BLaER1 treated with 17β-estradiol and CSF1 and Interleukin-3, amounts not matched to agents 10 nM and 100 nM (cell line): ENCODE results near the gene NCAM2.

ENCODE experiments used
- H3K27ac ChIP-seq, 11 experiments: shearing (Covaris generic); formaldehyde crosslinking; 2 replicates each; pipeline ENCODE4 v1.8.1; 2022
- H3K27me3 ChIP-seq, 11 experiments: shearing (Covaris generic); formaldehyde crosslinking; 2 replicates each; pipeline ENCODE4 v1.8.1; 2022
- H3K36me3 ChIP-seq, 11 experiments: shearing (Covaris generic); formaldehyde crosslinking; 2 replicates each; pipeline ENCODE4 v1.8.1; 2022
- H3K4me1 ChIP-seq, 10 experiments: shearing (Covaris generic); formaldehyde crosslinking; 2 replicates each; pipeline ENCODE4 v1.8.1; 2022
- H3K4me2 ChIP-seq, 11 experiments: shearing (Covaris generic); formaldehyde crosslinking; 2 replicates each; pipeline ENCODE4 v1.8.1; 2022
- H3K4me3 ChIP-seq, 10 experiments: shearing (Covaris generic); formaldehyde crosslinking; 2 replicates each; pipeline ENCODE4 v1.8.1; 2022
- H3K9ac ChIP-seq, 11 experiments: shearing (Covaris generic); formaldehyde crosslinking; 2 replicates each; pipeline ENCODE4 v1.8.1; 2022
- H3K9me3 ChIP-seq, 11 experiments: shearing (Covaris generic); formaldehyde crosslinking; replicated peaks in 1 of 11; 2 replicates each; pipeline ENCODE4 v1.8.1; 2022
- H4K20me1 ChIP-seq, 11 experiments: shearing (Covaris generic); formaldehyde crosslinking; 2 replicates each; pipeline ENCODE4 v1.8.1; 2022
- Cebpa-rat ChIP-seq, 11 experiments: shearing (Covaris generic); IDR thresholded peaks; 2 replicates each; pipeline ENCODE4 v1.8.1; 2022

NCAM2 gene

DNA sequence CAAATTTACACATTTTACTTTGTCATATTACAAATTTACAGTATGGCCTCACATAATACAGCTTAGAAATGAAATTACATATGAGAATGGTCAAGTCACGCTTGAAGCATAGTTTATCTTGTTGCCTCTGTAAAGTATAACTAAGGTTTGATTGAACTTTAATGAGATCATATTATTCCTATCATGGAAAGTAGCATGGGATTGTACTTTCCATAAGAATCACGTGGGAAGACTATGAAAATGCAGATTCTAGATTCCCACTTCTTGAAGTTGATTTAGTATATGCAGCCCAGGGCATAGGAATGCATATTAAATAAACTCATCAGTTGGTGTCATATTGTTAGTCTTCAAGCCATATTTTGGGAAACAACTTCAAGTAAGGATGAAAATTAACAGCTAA is 342.8 kb downstream of the NCAM2 start:
- Histone ChIP-seq H4K20me1 (no peaks in the 10 kb centered on the region), H3K4me1 (no peaks in the 10 kb centered on the region), H3K4me2 (no peak overlapping the region), H3K9ac (no peak overlapping the region), H3K27me3 (no peaks in the 10 kb centered on the region), H3K36me3 (no peaks in the 10 kb centered on the region), H3K4me3 (no peak overlapping the region), H3K9me3 (peaks cover 16 to 26% (median 19%) of the 10 kb centered on the region in 11 experiments), H3K27ac (no peak overlapping the region)
- no peak for TF ChIP-seq Cebpa-rat (IDR thresholded peaks at IDR 0.05)

DNA sequence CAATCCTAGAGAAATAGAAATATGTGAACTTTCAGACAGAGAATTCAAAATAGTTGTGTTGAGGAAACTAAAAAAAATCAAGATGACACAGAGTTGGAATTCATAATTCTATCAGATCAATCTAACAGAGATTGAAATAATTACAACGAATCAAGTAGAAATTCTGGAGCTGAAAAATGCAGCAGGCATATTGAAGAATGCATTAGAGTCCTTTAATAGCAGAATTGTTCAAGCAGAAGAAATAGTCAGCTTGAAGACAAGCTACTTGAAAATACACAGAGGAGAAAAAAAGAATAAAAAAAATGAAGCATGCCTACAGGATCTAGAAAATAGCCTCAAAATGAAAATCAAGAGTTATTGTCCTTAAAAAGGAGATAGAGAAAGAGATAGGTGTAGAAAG is 347.1 kb downstream of the NCAM2 start:
- TF ChIP-seq Cebpa-rat (IDR thresholded peaks at IDR 0.05), result no peak
- Histone ChIP-seq H3K4me3 (no peak overlapping the region), H3K4me1 (no peaks in the 10 kb centered on the region), H3K9ac (no peak overlapping the region), H3K9me3 (peaks cover 20 to 35% (median 24%) of the 10 kb centered on the region in 11 experiments), H4K20me1 (no peaks in the 10 kb centered on the region), H3K27me3 (no peaks in the 10 kb centered on the region), H3K36me3 (no peaks in the 10 kb centered on the region), H3K27ac (no peak overlapping the region), H3K4me2 (no peak overlapping the region)

DNA sequence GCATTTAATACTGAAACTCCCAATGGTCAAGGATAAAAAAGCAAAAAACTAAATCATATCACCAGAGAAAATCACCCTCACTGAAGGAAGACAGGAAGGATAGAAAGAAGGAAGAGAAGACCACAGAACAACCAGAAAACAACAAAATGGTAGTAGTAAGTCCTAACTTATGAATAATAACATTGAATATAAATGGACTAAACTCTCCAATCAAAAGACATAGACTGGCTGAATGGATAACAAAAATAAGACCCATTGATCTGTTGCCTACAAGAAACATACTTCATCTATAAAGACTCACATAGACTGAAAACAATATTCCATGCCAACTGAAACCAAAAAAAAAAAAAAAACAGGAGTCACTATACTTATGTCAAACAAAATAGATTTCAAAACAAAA is 347.7 kb downstream of the NCAM2 start:
- Histone ChIP-seq H3K36me3 (no peaks in the 10 kb centered on the region), H3K4me3 (no peak overlapping the region), H3K4me2 (no peak overlapping the region), H3K27ac (no peak overlapping the region), H3K4me1 (no peaks in the 10 kb centered on the region), H3K9ac (no peak overlapping the region), H4K20me1 (no peaks in the 10 kb centered on the region), H3K27me3 (no peaks in the 10 kb centered on the region), H3K9me3 (peaks cover 20 to 35% (median 24%) of the 10 kb centered on the region in 11 experiments)
- TF ChIP-seq Cebpa-rat (IDR thresholded peaks at IDR 0.05), result no peak

DNA sequence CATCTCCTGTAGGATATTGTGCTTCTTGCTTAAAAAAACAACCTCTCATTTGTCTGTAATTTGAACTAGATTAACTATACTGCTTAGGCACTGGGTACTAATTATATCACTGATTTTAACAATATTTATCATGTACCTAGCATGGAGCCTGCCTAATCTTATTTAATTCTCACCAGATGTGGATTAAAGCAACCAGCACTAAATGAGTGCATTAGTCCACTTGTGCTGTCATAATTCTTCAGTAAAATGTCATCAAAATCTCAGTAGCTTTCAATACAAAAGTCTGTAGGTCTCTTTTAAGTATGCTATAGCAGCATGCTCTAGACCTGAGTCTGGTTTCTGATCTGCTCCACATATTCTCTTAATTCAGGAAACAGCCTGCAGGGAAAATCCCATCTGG is 368.1 kb downstream of the NCAM2 start:
- H3K4me2 ChIP-seq, result no peak overlapping the region
- no peak overlapping the region for H3K27ac ChIP-seq
- no peak overlapping the region for H3K9ac ChIP-seq
- no peak overlapping the region for H3K4me3 ChIP-seq
- no peaks in the 10 kb centered on the region for H3K9me3 ChIP-seq
- no peaks in the 10 kb centered on the region for H3K4me1 ChIP-seq
- H3K27me3 ChIP-seq, result no peaks in the 10 kb centered on the region
- H4K20me1 ChIP-seq, result no peaks in the 10 kb centered on the region
- H3K36me3 ChIP-seq, result no peaks in the 10 kb centered on the region
- no peak for TF ChIP-seq Cebpa-rat (IDR thresholded peaks at IDR 0.05)

DNA sequence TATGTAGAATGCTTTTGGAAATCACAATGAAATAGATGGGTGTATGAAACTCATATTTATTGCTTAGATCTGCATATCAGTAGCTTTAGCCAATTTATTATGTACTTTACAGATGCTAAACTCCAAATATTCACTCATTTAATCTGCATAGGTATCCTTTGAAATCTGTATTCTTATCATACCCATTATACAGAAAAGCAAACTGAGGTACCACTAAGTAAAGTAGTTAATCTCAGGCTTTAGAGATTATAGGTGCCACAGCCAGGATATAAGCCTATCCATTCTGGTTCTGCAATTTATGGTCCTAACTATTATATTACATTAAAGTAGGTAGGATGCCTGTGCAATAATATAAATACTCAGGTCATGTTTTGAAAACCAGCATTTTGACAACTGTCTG is 369.4 kb downstream of the NCAM2 start:
- H3K27ac ChIP-seq, result no peak overlapping the region
- no peaks in the 10 kb centered on the region for H3K4me1 ChIP-seq
- H3K27me3 ChIP-seq, result no peaks in the 10 kb centered on the region
- no peak for TF ChIP-seq Cebpa-rat (IDR thresholded peaks at IDR 0.05)
- H3K9me3 ChIP-seq, result no peaks in the 10 kb centered on the region
- no peak overlapping the region for H3K9ac ChIP-seq
- no peak overlapping the region for H3K4me3 ChIP-seq
- H4K20me1 ChIP-seq, result no peaks in the 10 kb centered on the region
- H3K36me3 ChIP-seq, result no peaks in the 10 kb centered on the region
- no peak overlapping the region for H3K4me2 ChIP-seq

DNA sequence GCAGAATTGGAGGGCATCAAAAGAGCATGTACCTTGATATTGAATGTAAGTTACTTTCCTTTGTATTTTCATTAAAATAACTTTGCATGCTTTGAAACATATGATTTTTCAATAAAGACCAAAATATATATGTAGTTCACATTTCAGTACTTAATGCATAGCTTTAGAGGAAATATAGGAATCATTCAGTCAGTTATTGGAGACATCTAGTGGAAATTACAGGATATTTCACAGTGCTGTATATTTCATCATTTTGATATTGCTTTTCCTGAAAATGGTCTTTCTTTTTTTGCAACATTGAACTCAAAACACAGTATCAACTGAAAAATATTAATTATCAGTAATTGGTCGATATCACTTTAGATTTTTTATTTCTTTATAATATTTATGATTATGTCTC is 375.8 kb downstream of the NCAM2 start:
- Histone ChIP-seq H3K9ac (no peak overlapping the region), H3K27ac (no peak overlapping the region), H3K27me3 (no peaks in the 10 kb centered on the region), H4K20me1 (no peaks in the 10 kb centered on the region), H3K9me3 (no peaks in the 10 kb centered on the region), H3K36me3 (no peaks in the 10 kb centered on the region), H3K4me1 (peaks cover 0 to 6% (median 0%) of the 10 kb centered on the region in 10 experiments; a peak in 3 of 20 replicates), H3K4me2 (no peak overlapping the region), H3K4me3 (no peak overlapping the region)
- no peak for TF ChIP-seq Cebpa-rat (IDR thresholded peaks at IDR 0.05)

DNA sequence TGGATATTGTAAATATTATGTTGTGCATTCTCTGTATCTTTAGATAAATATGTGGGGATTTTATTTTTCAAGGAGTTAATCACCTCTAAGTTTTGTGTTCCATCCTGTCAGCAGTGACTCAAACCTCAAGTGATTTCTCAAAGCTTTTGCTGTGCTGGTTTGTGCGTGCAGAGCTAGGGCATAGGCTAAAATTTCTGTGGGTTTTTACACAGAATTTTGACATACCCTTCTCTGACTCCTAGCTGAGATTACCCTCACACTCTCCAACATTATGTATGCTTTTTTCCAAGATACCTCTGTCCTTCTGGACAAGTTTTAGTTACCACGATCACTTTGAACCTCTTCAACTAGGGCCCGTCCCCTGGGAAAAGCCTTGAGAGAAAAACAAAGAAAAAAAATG is 384.9 kb downstream of the NCAM2 start:
- no peaks in the 10 kb centered on the region for H3K4me1 ChIP-seq
- H3K9me3 ChIP-seq, result no peaks in the 10 kb centered on the region
- no peak overlapping the region for H3K27ac ChIP-seq
- no peak overlapping the region for H3K4me2 ChIP-seq
- H3K4me3 ChIP-seq, result no peak overlapping the region
- no peak for TF ChIP-seq Cebpa-rat (IDR thresholded peaks at IDR 0.05)
- no peak overlapping the region for H3K9ac ChIP-seq
- H4K20me1 ChIP-seq, result no peaks in the 10 kb centered on the region
- H3K27me3 ChIP-seq, result no peaks in the 10 kb centered on the region
- no peaks in the 10 kb centered on the region for H3K36me3 ChIP-seq

DNA sequence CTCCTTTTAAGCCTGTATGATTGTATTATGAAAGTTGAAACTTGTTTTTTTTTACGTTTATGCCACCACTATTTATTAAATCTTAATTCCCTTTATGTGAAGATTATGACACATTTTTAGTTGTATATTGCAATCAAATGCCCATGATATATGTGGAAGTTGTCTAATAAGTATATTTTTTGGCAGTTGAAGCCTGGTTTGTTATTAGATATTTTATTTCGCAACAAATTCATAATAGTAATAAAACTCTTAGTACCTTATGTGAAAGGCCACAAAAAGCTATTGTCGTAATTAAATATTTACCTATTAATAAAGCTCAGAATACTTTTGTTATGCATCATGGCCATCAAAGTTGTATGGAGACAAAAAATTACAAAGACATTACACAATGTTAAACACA is 386.8 kb downstream of the NCAM2 start:
- no peaks in the 10 kb centered on the region for H3K36me3 ChIP-seq
- no peak overlapping the region for H3K27ac ChIP-seq
- no peaks in the 10 kb centered on the region for H3K27me3 ChIP-seq
- no peak overlapping the region for H3K4me3 ChIP-seq
- peaks cover 0 to 11% (median 0%) of the 10 kb centered on the region in 11 experiments; a peak in 4 of 22 replicates for H3K9me3 ChIP-seq
- no peaks in the 10 kb centered on the region for H3K4me1 ChIP-seq
- TF ChIP-seq Cebpa-rat (IDR thresholded peaks at IDR 0.05), result no peak
- H3K9ac ChIP-seq, result no peak overlapping the region
- no peak overlapping the region for H3K4me2 ChIP-seq
- H4K20me1 ChIP-seq, result no peaks in the 10 kb centered on the region

DNA sequence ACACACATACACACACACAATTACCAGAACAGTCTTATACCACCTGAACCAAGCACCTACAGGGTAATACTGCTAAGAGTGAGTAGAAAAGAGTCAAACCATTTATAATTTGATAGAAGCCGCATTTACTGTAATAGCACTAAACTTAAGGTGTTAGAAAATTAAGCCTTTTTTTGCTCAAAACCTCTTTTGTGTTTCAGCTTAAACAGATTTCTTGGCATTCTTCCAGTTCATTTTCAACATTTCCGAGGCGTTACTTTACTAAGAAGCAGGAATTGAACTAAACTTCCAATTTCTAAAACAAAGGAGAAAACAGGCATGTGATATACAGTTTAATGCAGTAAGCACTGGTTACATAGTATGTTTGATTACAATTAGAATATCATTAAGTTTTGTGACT is 387.2 kb downstream of the NCAM2 start:
- Histone ChIP-seq H3K9me3 (peaks cover 0 to 11% (median 0%) of the 10 kb centered on the region in 11 experiments; a peak in 4 of 22 replicates), H3K27me3 (no peaks in the 10 kb centered on the region), H3K4me1 (no peaks in the 10 kb centered on the region), H4K20me1 (no peaks in the 10 kb centered on the region), H3K36me3 (no peaks in the 10 kb centered on the region), H3K9ac (no peak overlapping the region), H3K4me2 (no peak overlapping the region), H3K4me3 (no peak overlapping the region), H3K27ac (no peak overlapping the region)
- no peak for TF ChIP-seq Cebpa-rat (IDR thresholded peaks at IDR 0.05)

DNA sequence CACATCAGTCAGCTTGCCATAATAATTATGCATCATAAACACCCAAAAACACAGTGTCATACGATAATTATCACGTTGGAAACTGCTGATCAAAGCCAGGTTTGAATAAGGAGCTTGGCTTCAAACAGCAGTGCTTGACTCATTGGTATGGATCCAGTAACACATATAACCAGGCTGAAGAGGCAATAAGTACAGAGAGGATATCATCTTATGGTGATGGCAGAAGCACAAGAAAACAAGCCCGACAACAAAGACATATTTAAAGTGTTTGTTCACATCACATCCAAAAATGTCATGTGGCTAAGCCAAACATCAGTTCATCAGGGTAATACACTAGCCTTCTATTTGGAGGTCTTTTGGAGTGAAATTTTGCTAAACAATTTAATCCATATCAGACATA is 389.7 kb downstream of the NCAM2 start:
- H3K27ac ChIP-seq, result no peak overlapping the region
- peaks cover 0 to 16% (median 0%) of the 10 kb centered on the region in 11 experiments; a peak in 4 of 22 replicates for H3K9me3 ChIP-seq
- no peaks in the 10 kb centered on the region for H4K20me1 ChIP-seq
- no peaks in the 10 kb centered on the region for H3K36me3 ChIP-seq
- H3K4me2 ChIP-seq, result no peak overlapping the region
- H3K9ac ChIP-seq, result no peak overlapping the region
- no peaks in the 10 kb centered on the region for H3K4me1 ChIP-seq
- no peak for TF ChIP-seq Cebpa-rat (IDR thresholded peaks at IDR 0.05)
- H3K27me3 ChIP-seq, result no peaks in the 10 kb centered on the region
- no peak overlapping the region for H3K4me3 ChIP-seq
